ENCODE data around the gene SLC13A3. TPM values are rescaled to one million over a fixed set of nuclear protein-coding genes. Genes with fewer than 3 reads are reported as not detected.
A peak's percentile ranks its signal among the peaks of the same experiment; 100 is the strongest.

Gene SLC13A3
- total RNA-seq, 1 donor from 2014 or later = 7.9 TPM

- no peak for TF ChIP-seq CTCF (conservative IDR thresholded peaks at IDR 0.05)
- peaks cover 6% of the 10 kb centered on the region for H3K4me1 Mint-ChIP-seq (ENCODE audit: unreplicated experiment)
- H3K27me3 Mint-ChIP-seq = no peaks in the 10 kb centered on the region
These were observed 38.5 kb upstream of the SLC13A3 start for GRCh38 chr20:46689754-46690085.

GRCh38 chr20:46689082-46689753, 38.0 kb upstream of the SLC13A3 start, which contains the start of gene TP53RK:
TSS of gene TP53RK (minus strand) at chr20:46689444. CDS start at chr20:46689414, 30 bp downstream.
- peak within 1 kb of the TSS; percentile 93 for H3K4me3 Mint-ChIP-seq
- H3K27me3 Mint-ChIP-seq = no peaks in the 10 kb centered on the region
- peak; percentile 96 for DNase-seq (ENCODE audit: extremely low spot score, unreplicated experiment)
- H3K9me3 Mint-ChIP-seq = no peaks in the 10 kb centered on the region
- H3K27ac Mint-ChIP-seq = peak within 1 kb of the TSS; percentile 95
- peaks cover 5% of the 10 kb centered on the region for H3K4me1 Mint-ChIP-seq (ENCODE audit: unreplicated experiment)
- peaks cover 16% of the 10 kb centered on the region for H3K36me3 Mint-ChIP-seq
- peak; percentile 70 for TF ChIP-seq CTCF (conservative IDR thresholded peaks at IDR 0.05)

More at GRCh38 chr20:46689754-46690085, 38.5 kb upstream of the SLC13A3 start:
- peaks cover 16% of the 10 kb centered on the region for H3K36me3 Mint-ChIP-seq
- no peaks in the 10 kb centered on the region for H3K9me3 Mint-ChIP-seq
- peak overlapping the region; percentile 95 for H3K27ac Mint-ChIP-seq
- H3K4me3 Mint-ChIP-seq = peak overlapping the region; percentile 93
- no peak for DNase-seq (ENCODE audit: extremely low spot score, unreplicated experiment)

- Mint-ChIP-seq H3K36me3 (peaks cover 16% of the 10 kb centered on the region), H3K27ac (peak overlapping the region; percentile 95), H3K4me1 (ENCODE audit: unreplicated experiment) (peaks cover 13% of the 10 kb centered on the region), H3K4me3 (peak overlapping the region; percentile 93), H3K9me3 (no peaks in the 10 kb centered on the region), H3K27me3 (no peaks in the 10 kb centered on the region)
- DNase-seq (ENCODE audit: extremely low spot score, unreplicated experiment) = no peak
- TF ChIP-seq CTCF (conservative IDR thresholded peaks at IDR 0.05) = no peak
These were observed 37.2 kb upstream of the SLC13A3 start for GRCh38 chr20:46688151-46689081.

GRCh38 chr20:46683939-46684750, 32.9 kb upstream of the SLC13A3 start:
- TF ChIP-seq CTCF (conservative IDR thresholded peaks at IDR 0.05) = no peak
- Mint-ChIP-seq H3K27me3 (no peaks in the 10 kb centered on the region), H3K36me3 (peaks cover 16% of the 10 kb centered on the region), H3K27ac (peak overlapping the region; percentile 86), H3K4me3 (peak overlapping the region; percentile 86), H3K9me3 (no peaks in the 10 kb centered on the region), H3K4me1 (ENCODE audit: unreplicated experiment) (peaks cover 33% of the 10 kb centered on the region)
- DNase-seq (ENCODE audit: extremely low spot score, unreplicated experiment) = peak; percentile 74

GRCh38 chr20:46683668-46683938, 32.3 kb upstream of the SLC13A3 start:
- no peaks in the 10 kb centered on the region for H3K9me3 Mint-ChIP-seq
- H3K4me3 Mint-ChIP-seq = peak overlapping the region; percentile 86
- DNase-seq (ENCODE audit: extremely low spot score, unreplicated experiment) = no peak
- H3K4me1 Mint-ChIP-seq (ENCODE audit: unreplicated experiment) = peaks cover 33% of the 10 kb centered on the region
- no peaks in the 10 kb centered on the region for H3K27me3 Mint-ChIP-seq
- peaks cover 21% of the 10 kb centered on the region for H3K36me3 Mint-ChIP-seq
- H3K27ac Mint-ChIP-seq = peak overlapping the region; percentile 86
- TF ChIP-seq CTCF (conservative IDR thresholded peaks at IDR 0.05) = no peak

Data from type B pancreatic cell (in vitro differentiated cells).